GM12878 (cell line): ENCODE results near the gene ADAMTS6. TPM values are rescaled to one million over a fixed set of nuclear protein-coding genes. Genes with fewer than 3 reads are reported as not detected.

Source experiments
- ATF2 ChIP-seq: IDR thresholded peaks from 2 replicates; pipeline ENCODE4 v1.6.1; 2012; ENCODE audit warnings: low read length, inconsistent platforms
- CEBPZ ChIP-seq: fragments of 150-350 bp; IDR thresholded peaks from 2 replicates; pipeline ENCODE4 v1.6.1; 2016; ENCODE audit warnings: low read depth, low read length
- CHD2 ChIP-seq: IDR thresholded peaks from 2 replicates; pipeline ENCODE4 v1.6.1; 2011; ENCODE audit warnings: low read depth, low read length, improper control_type of control experiment, borderline replicate concordance
- CUX1 ChIP-seq: IDR thresholded peaks from 2 replicates; pipeline ENCODE4 v1.6.1; 2012; ENCODE audit warnings: improper control_type of control experiment, low read depth, low read length; ENCODE audit not compliant: insufficient replicate concordance
- KAT2A ChIP-seq: conservative IDR thresholded peaks from 2 replicates; pipeline ENCODE4 v1.6.1; 2011; ENCODE audit warnings: low read depth, low read length; ENCODE audit not compliant: control insufficient read depth
- NBN ChIP-seq: fragments of 450-650 bp; IDR thresholded peaks from 2 replicates; pipeline ENCODE4 v1.6.1; 2016
- POU2F2 ChIP-seq: IDR thresholded peaks from 3 replicates; pipeline ENCODE4 v1.6.1; 2011; ENCODE audit warnings: low read depth, mild to moderate bottlenecking, low read length, borderline replicate concordance
- RFX5 ChIP-seq: IDR thresholded peaks from 2 replicates; pipeline ENCODE4 v1.6.1; 2011; ENCODE audit warnings: low read depth, low read length, improper control_type of control experiment
- SIX5 ChIP-seq: IDR thresholded peaks from 2 replicates; pipeline ENCODE4 v1.6.1; 2011; ENCODE audit warnings: mild to moderate bottlenecking, low read depth, low read length, moderate library complexity; ENCODE audit not compliant: severe bottlenecking
- SUPT20H ChIP-seq: IDR thresholded peaks from 2 replicates; pipeline ENCODE4 v1.6.1; 2011; ENCODE audit warnings: low read depth, mild to moderate bottlenecking, low read length, moderate library complexity, borderline replicate concordance; ENCODE audit not compliant: control insufficient read depth
- polyA plus RNA-seq, 11 experiments: library from polyadenylated mRNA; depleted of rRNA in 4 of 11; unstranded in 6 of 11; stranded (reverse) in 5 of 11; fragments of >200 nt; fragmentation: Nextera tagmentation in 4 of 11; fragmentation: Illumina TruSeq in 1 of 11; extraction: Ambion mirVana in 4 of 11; extraction: Trizol in 1 of 11; gene quantifications; 1 replicate in 1 of 11; 2 replicates in 10 of 11; pipeline versions ENCODE4 v1.2.1 to v1.2.3, GENCODE V29; 2011 to 2016; ENCODE audit warnings: inconsistent platforms in 2 of 11, missing spikeins in 2 of 11, low read depth in 1 of 11
- total RNA-seq, 4 experiments: library from RNA; depleted of rRNA in 3 of 4; stranded (reverse); fragments of >200 nt in 3 of 4; fragmentation: Illumina TruSeq in 1 of 4; extraction: Trizol in 1 of 4; gene quantifications; 2 replicates each; pipeline versions ENCODE4 v1.2.1 to v1.2.3, GENCODE V29; 2013 to 2021

ADAMTS6 gene
- total and polyA plus RNA-seq, 10 of the 15 experiments (the other 5 are each of a cell fraction or from before 2014, with no cell fraction given), result 1.1 to 12.3 (median 6.5) TPM

GRCh38 chr5:65276178-65276890, 205.4 kb downstream of the ADAMTS6 start (continued):
- TF ChIP-seq CUX1 (no peak), RFX5 (no peak), SIX5 (no peak), SUPT20H (no peak), CHD2 (no peak), POU2F2 (no peak), CEBPZ (no peak), ATF2 (no peak), NBN (no peak), KAT2A (no peak)
